GM19372 (cell line): Measurements from ENCODE around the gene DXO.
"Not testable (repeated sequence)": the region's sequence is repeated elsewhere in the genome, so short reads cannot be mapped to it uniquely, and the experiment has no call there.

ENCODE experiments used
- ATAC-seq: cut with Tn5 transposase; IDR thresholded peaks from one replicate; pipeline ENCODE4 v1.9.1; 2021; ENCODE audit warnings: mild to moderate bottlenecking, low read depth, moderate library complexity; ENCODE audit not compliant: unreplicated experiment

Gene DXO

GRCh38 chr6:31932137-31932536 lies 39.8 kb downstream of the DXO start:
- ATAC-seq = not testable (repeated sequence)

- ATAC-seq = no peak
Measured at GRCh38 chr6:31930962-31931361, 41.0 kb downstream of the DXO start.

GRCh38 chr6:31928672-31928939 lies 43.3 kb downstream of the DXO start:
- ATAC-seq = no peak

- no peak for ATAC-seq
Measured at GRCh38 chr6:31927863-31928671, 43.9 kb downstream of the DXO start.

- ATAC-seq = no peak
Measured at GRCh38 chr6:31927242-31927862, 44.6 kb downstream of the DXO start, which contains the start of gene C2. Gene C2 (plus strand): TSS chr6:31927717. CDS start chr6:31927753, 36 bp downstream.

GRCh38 chr6:31922942-31923341 lies 49.0 kb downstream of the DXO start:
- no peak for ATAC-seq

- ATAC-seq = no peak
Measured at GRCh38 chr6:31920811-31921210, 51.1 kb downstream of the DXO start.
